Measurements from ENCODE around the gene ITPR2. TPM values are rescaled to one million over a fixed set of nuclear protein-coding genes. Genes with fewer than 3 reads are reported as not detected.
A peak's percentile ranks its signal among the peaks of the same experiment; 100 is the strongest.

Gene ITPR2
- total and polyA plus RNA-seq, 2 of the 13 experiments (the other 11 are each of a cell fraction or from before 2014, with no cell fraction given) = 31.9 to 81.9 TPM

GRCh38 chr12:26744697-26745440 is 88.1 kb downstream of the ITPR2 start (continued):
- TF ChIP-seq HMGXB3 (CRISPR knock-in tag; IDR thresholded peaks at IDR 0.05; ENCODE audit: borderline replicate concordance) = 0 out of 2 replicates have a peak, but pooled peaks have one; percentile 45
- peak; percentile 72 for TF ChIP-seq ZNF143 (CRISPR knock-in tag; IDR thresholded peaks at IDR 0.05)
- no peak for TF ChIP-seq ZNF563 (CRISPR knock-in tag; IDR thresholded peaks at IDR 0.05)
- TF ChIP-seq ZFY (CRISPR knock-in tag; IDR thresholded peaks at IDR 0.05) = no peak
- no peak for TF ChIP-seq TRIM22 (IDR thresholded peaks at IDR 0.05)
- TF ChIP-seq ZNF362 (CRISPR knock-in tag; IDR thresholded peaks at IDR 0.05; ENCODE audit: borderline replicate concordance) = 0 out of 2 replicates have a peak, but pooled peaks have one; percentile 82
- no peak for TF ChIP-seq HMGA1 (CRISPR knock-in tag; conservative IDR thresholded peaks at IDR 0.05)
- peak; percentile 96 for TF ChIP-seq FOXK1 (CRISPR knock-in tag; IDR thresholded peaks at IDR 0.05; ENCODE audit: borderline replicate concordance, low read depth)
- TF ChIP-seq ATF3 (CRISPR knock-in tag; IDR thresholded peaks at IDR 0.05) = peak; percentile 42; the same call in 1 of the 2 replicates
- TF ChIP-seq ZNF446 (CRISPR knock-in tag; IDR thresholded peaks at IDR 0.05) = no peak
- TF ChIP-seq GFI1 (CRISPR knock-in tag; IDR thresholded peaks at IDR 0.05; ENCODE audit: borderline replicate concordance) = no peak
- TF ChIP-seq GABPA (IDR thresholded peaks at IDR 0.05; ENCODE audit: low read depth, low read length) = no peak
- TF ChIP-seq GABPA (CRISPR knock-in tag; IDR thresholded peaks at IDR 0.05; ENCODE audit: low read depth) = peak; percentile 45; the same call in 1 of the 2 replicates
- no peak for TF ChIP-seq ZNF598 (CRISPR knock-in tag; IDR thresholded peaks at IDR 0.05; ENCODE audit: borderline replicate concordance)
- TF ChIP-seq ZNF660 (CRISPR knock-in tag; IDR thresholded peaks at IDR 0.05; ENCODE audit: borderline replicate concordance, low read depth) = no peak
- TF ChIP-seq SOX5 (CRISPR knock-in tag; IDR thresholded peaks at IDR 0.05; ENCODE audit: borderline replicate concordance) = peak; percentile 95
- no peak for TF ChIP-seq PLSCR1 (CRISPR knock-in tag; IDR thresholded peaks at IDR 0.05; ENCODE audit: borderline replicate concordance)
- TF ChIP-seq FOXP1 (IDR thresholded peaks at IDR 0.05) = peak; percentile 45; the same call in 1 of the 2 replicates
- TF ChIP-seq FOXP1 (CRISPR knock-in tag; IDR thresholded peaks at IDR 0.05) = peak; percentile 94
